Choroid plexus epithelial cell (primary cell): Measurements from ENCODE around the gene NOXO1.

Experiments
- DNase-seq: peaks from one replicate; pipeline ENCODE4 v3.0.0-alpha.2; 2010; ENCODE audit warnings: low read depth
- H3K4me3 ChIP-seq: 2 replicates; pipeline ENCODE4 v1.5.1; 2011; ENCODE audit warnings: low read depth, mild to moderate bottlenecking, control low read depth, low read length, moderate library complexity
- CTCF ChIP-seq: conservative IDR thresholded peaks from 2 replicates; pipeline ENCODE4 v1.5.1; 2011; ENCODE audit warnings: low read depth, mild to moderate bottlenecking, control low read depth, inconsistent platforms, low read length, moderate library complexity

NOXO1 gene

GRCh38 chr16:1972490-1972877, 8.8 kb downstream of the NOXO1 start:
- H3K4me3 ChIP-seq = peak overlapping the region; percentile 92
- DNase-seq = peak; percentile 26
- no peak for TF ChIP-seq CTCF

- peak; percentile 94 for DNase-seq
- peak within 1 kb of the TSS; percentile 92 for H3K4me3 ChIP-seq
- no peak for TF ChIP-seq CTCF
Observed at GRCh38 chr16:1971796-1972489, 9.3 kb downstream of the NOXO1 start, which contains the start of gene TBL3. TSS of gene TBL3 (plus strand) at chr16:1972053. CDS start at chr16:1972165, 112 bp downstream.

GRCh38 chr16:1968146-1968953, 12.9 kb downstream of the NOXO1 start:
- TF ChIP-seq CTCF = no peak
- H3K4me3 ChIP-seq = no peak overlapping the region
- no peak for DNase-seq

- DNase-seq = no peak
- TF ChIP-seq CTCF = no peak
- peak within 1 kb of the TSS; percentile 95 for H3K4me3 ChIP-seq
Observed at GRCh38 chr16:1966460-1966859, 14.8 kb downstream of the NOXO1 start, which contains the start of gene RNF151. TSS of gene RNF151 (plus strand) at chr16:1966856. CDS start at chr16:1966882, 26 bp downstream.

- peak overlapping the region; percentile 95 for H3K4me3 ChIP-seq
- TF ChIP-seq CTCF = no peak
- DNase-seq = no peak
Observed at GRCh38 chr16:1965396-1966001, 15.8 kb downstream of the NOXO1 start.

- peak; percentile 99 for DNase-seq
- no peak for TF ChIP-seq CTCF
- H3K4me3 ChIP-seq = peak within 1 kb of the TSS; percentile 95
Observed at GRCh38 chr16:1964506-1965395, 16.5 kb downstream of the NOXO1 start, which contains the start of gene RPS2. TSS of gene RPS2 (minus strand) at chr16:1964826. CDS start at chr16:1964625, 201 bp downstream.
